GM12873 (cell line): ENCODE data around the gene OR2AT4.

Experiments used
- TF ChIP-seq, protein P1 (sequence below): IDR thresholded peaks from 2 replicates; pipeline ENCODE4 v1.5.1; 2012; ENCODE audit warnings: low read depth, mild to moderate bottlenecking, moderate library complexity, low read length, control low read depth; ENCODE audit not compliant: insufficient read depth; ENCODE audit errors: missing control alignments

Gene OR2AT4

GRCh38 chr11:75114465-75114864 lies 17.8 kb upstream of the OR2AT4 start:
- TF ChIP-seq, protein P1, sequence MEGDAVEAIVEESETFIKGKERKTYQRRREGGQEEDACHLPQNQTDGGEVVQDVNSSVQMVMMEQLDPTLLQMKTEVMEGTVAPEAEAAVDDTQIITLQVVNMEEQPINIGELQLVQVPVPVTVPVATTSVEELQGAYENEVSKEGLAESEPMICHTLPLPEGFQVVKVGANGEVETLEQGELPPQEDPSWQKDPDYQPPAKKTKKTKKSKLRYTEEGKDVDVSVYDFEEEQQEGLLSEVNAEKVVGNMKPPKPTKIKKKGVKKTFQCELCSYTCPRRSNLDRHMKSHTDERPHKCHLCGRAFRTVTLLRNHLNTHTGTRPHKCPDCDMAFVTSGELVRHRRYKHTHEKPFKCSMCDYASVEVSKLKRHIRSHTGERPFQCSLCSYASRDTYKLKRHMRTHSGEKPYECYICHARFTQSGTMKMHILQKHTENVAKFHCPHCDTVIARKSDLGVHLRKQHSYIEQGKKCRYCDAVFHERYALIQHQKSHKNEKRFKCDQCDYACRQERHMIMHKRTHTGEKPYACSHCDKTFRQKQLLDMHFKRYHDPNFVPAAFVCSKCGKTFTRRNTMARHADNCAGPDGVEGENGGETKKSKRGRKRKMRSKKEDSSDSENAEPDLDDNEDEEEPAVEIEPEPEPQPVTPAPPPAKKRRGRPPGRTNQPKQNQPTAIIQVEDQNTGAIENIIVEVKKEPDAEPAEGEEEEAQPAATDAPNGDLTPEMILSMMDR: no peak

GRCh38 chr11:75113030-75113429 lies 16.4 kb upstream of the OR2AT4 start:
- TF ChIP-seq, protein P1: no peak

GRCh38 chr11:75112200-75112599 lies 15.5 kb upstream of the OR2AT4 start:
- TF ChIP-seq, protein P1: no peak

- TF ChIP-seq, protein P1: no peak
Observed at GRCh38 chr11:75107187-75107586, 10.5 kb upstream of the OR2AT4 start.

- TF ChIP-seq, protein P1: no peak
Observed at GRCh38 chr11:75105462-75105925, 8.8 kb upstream of the OR2AT4 start.

DNA sequence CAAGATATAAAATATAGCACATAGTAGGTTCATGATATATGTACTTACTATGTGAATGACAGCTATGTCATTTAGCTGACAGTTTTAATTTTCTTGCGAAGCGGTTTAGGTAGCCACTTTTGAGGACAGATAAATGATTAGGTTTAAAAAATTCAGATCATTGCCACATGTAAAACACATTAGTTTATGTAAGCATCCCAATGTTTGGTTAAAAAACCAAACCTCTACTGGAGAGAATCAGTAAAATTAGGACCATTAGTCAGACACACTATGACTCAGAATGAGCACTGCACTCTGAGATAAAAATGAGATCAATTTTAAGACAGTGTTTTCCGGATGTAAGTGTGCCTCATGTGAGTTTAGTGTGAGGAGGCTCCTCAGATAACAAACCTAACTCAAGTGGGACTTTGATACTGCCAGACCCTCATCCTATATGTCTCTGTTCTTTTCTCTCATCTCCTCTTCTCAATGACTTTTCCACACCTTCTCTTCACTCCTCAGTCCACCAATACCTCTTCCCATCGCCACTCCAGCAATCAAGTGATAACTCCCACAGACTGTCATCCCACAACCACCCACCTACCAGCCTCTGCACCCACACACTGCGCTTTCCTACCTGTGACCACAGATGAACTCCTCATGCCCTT lies 6.8 kb upstream of the OR2AT4 start:
- TF ChIP-seq, protein P1: no peak

GRCh38 chr11:75101424-75102128 lies 4.9 kb upstream of the OR2AT4 start:
- TF ChIP-seq, protein P1: no peak
